Heart right ventricle (tissue), 16 donors: ENCODE results near the gene CEP97. TPM values are rescaled to one million over a fixed set of nuclear protein-coding genes. Genes with fewer than 3 reads are reported as not detected.
A peak's percentile ranks its signal among the peaks of the same experiment; 100 is the strongest.
"Not testable (repeated sequence)": the region's sequence is repeated elsewhere in the genome, so short reads cannot be mapped to it uniquely, and the experiment has no call there.

Experiments
- ATAC-seq, 8 donors: fragments of 200-7000 bp; cut with Tn5 transposase; one replicate each; pipeline ENCODE4 v1.9.1; 2020; ENCODE audit warnings: mild to moderate bottlenecking in 8 of 8, moderate library complexity in 8 of 8, moderate number of reproducible peaks in 1 of 8
- DNase-seq, 2 donors: peaks; one replicate each; pipeline ENCODE4 v3.0.0-alpha.2; 2020
- H3K27ac ChIP-seq, 10 donors: fragments of 200-600 bp; sonication (generic) in 2 of 10; one replicate each; pipeline versions ENCODE4 v1.5.0 to v1.8.0; 2020 to 2022; ENCODE audit warnings: mild to moderate bottlenecking in 3 of 10
- H3K27me3 ChIP-seq, 7 donors: fragments of 200-600 bp; one replicate each; pipeline ENCODE4 v1.8.0; 2021 to 2022; ENCODE audit warnings: mild to moderate bottlenecking in 2 of 7
- H3K36me3 ChIP-seq, 9 donors: fragments of 200-600 bp; sonication (generic) in 1 of 9; one replicate each; pipeline versions ENCODE4 v1.5.0 to v1.8.0; 2020 to 2022; ENCODE audit warnings: mild to moderate bottlenecking in 2 of 9
- H3K4me1 ChIP-seq, 9 donors: fragments of 200-600 bp; sonication (generic) in 1 of 9; one replicate each; pipeline versions ENCODE4 v1.5.0 to v1.8.0; 2020 to 2022; ENCODE audit warnings: mild to moderate bottlenecking in 4 of 9
- H3K4me3 ChIP-seq, 10 donors: fragments of 200-600 bp; sonication (generic) in 2 of 10; one replicate each; pipeline versions ENCODE4 v1.5.0 to v1.8.0; 2020 to 2022; ENCODE audit warnings: mild to moderate bottlenecking in 7 of 10, moderate library complexity in 2 of 10
- H3K9me3 ChIP-seq, 11 donors: fragments of 200-600 bp in 10 of 11; sonication (generic) in 2 of 11; one replicate each; pipeline versions ENCODE4 v1.5.0 to v1.8.0; 2013 to 2022; ENCODE audit warnings: mild to moderate bottlenecking in 2 of 11, control low read depth in 1 of 11, moderate library complexity in 1 of 11
- WGBS, 2 donors: extraction: QIAGEN DNeasy Blood & Tissue Kit; methylation state at CpG; one replicate each; pipeline ENCODE4 v1.1.7; 2013; ENCODE audit warnings: inconsistent platforms in 1 of 2; 5-methylcytosine and 5-hydroxymethylcytosine counted together
- intact Hi-C, 10 donors: fragments of 100-400 bp; cut with DNase I; formaldehyde crosslinking; loops; one replicate each; pipeline versions ENCODE4 v1.11.1 to v1.14.2; 2022
- polyA plus RNA-seq, 2 donors: library from polyadenylated mRNA; stranded (reverse); fragments of 200-250 nt; gene quantifications; one replicate each; pipeline ENCODE4 v1.2.3, GENCODE V29; 2013
- total RNA-seq, 10 donors: library from RNA; stranded (reverse); fragmentation: NEBNext Ultra II Directional in 3 of 10; extraction: Animal tissue kit (Norgen Biotek cat#: 25700) in 3 of 10; gene quantifications; one replicate each; pipeline versions ENCODE4 v1.2.1 to v1.2.4, GENCODE V29; 2021 to 2023
- TF ChIP-seq, protein P1 (sequence below), 9 donors: fragments of 200-600 bp; sonication (generic) in 2 of 9; IDR thresholded peaks; one replicate each; pipeline versions ENCODE4 v1.5.0 to v1.8.0; 2021 to 2022; ENCODE audit warnings: antibody characterized with exemption in 9 of 9, mild to moderate bottlenecking in 5 of 9, moderate library complexity in 1 of 9
- donor health status: Arrhythmogenic right ventricular cardiomyopathy.
- donor health status: ischemic (EF 13 %, LVEDD 7.1; RV severe dilation, severe dysfunction).
- donor health status: healthy with polysubstance abuse.
- donor health status: DM: no; HTN: yes; CAD: no.
- donor health status: DM: no; HTN: no; CAD: no.
- donor health status: ischemic (EF 25% LVEDD 6.9; RV normal size, moderate dysfunction).
- donor health status: ischemic (EF 25% LVEDD 5.7; RV mildly dilated, moderate dysfunction).
- donor health status: healthy.
- donor health status: DM: yes; HTN: yes; CAD: no.
- donor health status: Ischemic cardiomyopathy.
- donor health status: ischemic (EF 35%, LVEDD 5.7; RV mildly dilated, moderate dysfunction).
- donor health status: nonischemic (EF 11% LVEDD 7.7; RV severe dilation, severe dysfunction).
- donor health status: DM: yes; HTN: yes; CAD: no.
- donor health status: PGD.
- donor health status: ischemic (EF 29% LVEDD 5.4; RV normal size, mild dysfunction).
- donor health status: nonischemic (EF 23%, LVEDD 6.1; RV moderate dilation, normal function).

CEP97 gene
- total and polyA plus RNA-seq, 12 donors: 1.2 to 11.4 (median 7.8) TPM

- no peak overlapping the region for H3K4me3 ChIP-seq
- intact Hi-C loops: no loop called here
- no peaks in the 10 kb centered on the region for H3K9me3 ChIP-seq
- no peak overlapping the region for H3K27ac ChIP-seq
- TF ChIP-seq, protein P1, sequence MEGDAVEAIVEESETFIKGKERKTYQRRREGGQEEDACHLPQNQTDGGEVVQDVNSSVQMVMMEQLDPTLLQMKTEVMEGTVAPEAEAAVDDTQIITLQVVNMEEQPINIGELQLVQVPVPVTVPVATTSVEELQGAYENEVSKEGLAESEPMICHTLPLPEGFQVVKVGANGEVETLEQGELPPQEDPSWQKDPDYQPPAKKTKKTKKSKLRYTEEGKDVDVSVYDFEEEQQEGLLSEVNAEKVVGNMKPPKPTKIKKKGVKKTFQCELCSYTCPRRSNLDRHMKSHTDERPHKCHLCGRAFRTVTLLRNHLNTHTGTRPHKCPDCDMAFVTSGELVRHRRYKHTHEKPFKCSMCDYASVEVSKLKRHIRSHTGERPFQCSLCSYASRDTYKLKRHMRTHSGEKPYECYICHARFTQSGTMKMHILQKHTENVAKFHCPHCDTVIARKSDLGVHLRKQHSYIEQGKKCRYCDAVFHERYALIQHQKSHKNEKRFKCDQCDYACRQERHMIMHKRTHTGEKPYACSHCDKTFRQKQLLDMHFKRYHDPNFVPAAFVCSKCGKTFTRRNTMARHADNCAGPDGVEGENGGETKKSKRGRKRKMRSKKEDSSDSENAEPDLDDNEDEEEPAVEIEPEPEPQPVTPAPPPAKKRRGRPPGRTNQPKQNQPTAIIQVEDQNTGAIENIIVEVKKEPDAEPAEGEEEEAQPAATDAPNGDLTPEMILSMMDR (IDR thresholded peaks at IDR 0.05): no peak
- H3K4me1 ChIP-seq: peaks cover 0 to 34% (median 9%) of the 10 kb centered on the region in 9 donors
- no peaks in the 10 kb centered on the region for H3K27me3 ChIP-seq
- no peak for ATAC-seq
- no peaks in the 10 kb centered on the region for H3K36me3 ChIP-seq
- DNase-seq: no peak
Measured at GRCh38 chr3:101690972-101691371, 33.4 kb upstream of the CEP97 start.

- DNase-seq, intact Hi-C loops, H3K36me3 ChIP-seq, H3K27me3 ChIP-seq, ATAC-seq, H3K9me3 ChIP-seq, H3K27ac ChIP-seq, H3K4me3 ChIP-seq: not testable (repeated sequence)
- peaks cover 0 to 33% (median 10%) of the 10 kb centered on the region in 9 donors for H3K4me1 ChIP-seq
- 67 to 72% methylated on average over 12 to 14 of the region's 15 CpGs for WGBS, 2 donors
Measured at GRCh38 chr3:101691685-101692671, 32.4 kb upstream of the CEP97 start.

DNA sequence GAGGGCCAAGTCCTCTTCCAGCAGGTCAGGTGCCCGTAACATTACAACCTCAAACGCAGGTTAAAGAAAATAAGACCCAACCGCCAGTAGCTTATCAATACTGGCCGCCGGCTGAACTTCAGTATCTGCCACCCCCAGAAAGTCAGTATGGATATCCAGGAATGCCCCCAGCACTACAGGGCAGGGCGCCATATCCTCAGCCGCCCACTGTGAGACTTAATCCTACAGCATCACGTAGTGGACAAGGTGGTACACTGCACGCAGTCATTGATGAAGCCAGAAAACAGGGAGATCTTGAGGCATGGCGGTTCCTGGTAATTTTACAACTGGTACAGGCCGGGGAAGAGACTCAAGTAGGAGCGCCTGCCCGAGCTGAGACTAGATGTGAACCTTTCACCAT lies 30.9 kb upstream of the CEP97 start:
- TF ChIP-seq, protein P1 (IDR thresholded peaks at IDR 0.05): peak; percentile 13 to 56 (median 40)
- 58 to 60% methylated on average over 13 of the region's 13 CpGs for WGBS, 2 donors
- DNase-seq, H3K27me3 ChIP-seq, intact Hi-C loops, H3K36me3 ChIP-seq, H3K27ac ChIP-seq, H3K9me3 ChIP-seq, H3K4me3 ChIP-seq: not testable (repeated sequence)
- peaks cover 0 to 26% (median 4%) of the 10 kb centered on the region in 9 donors for H3K4me1 ChIP-seq
- ATAC-seq: peak in 4 of 8 donors; percentile 53 to 74 (median 56)

GRCh38 chr3:101694836-101695235 lies 29.6 kb upstream of the CEP97 start:
- ATAC-seq, H3K27ac ChIP-seq, DNase-seq, H3K4me3 ChIP-seq, H3K9me3 ChIP-seq, H3K27me3 ChIP-seq, H3K36me3 ChIP-seq, intact Hi-C loops: not testable (repeated sequence)
- peaks cover 0 to 17% (median 4%) of the 10 kb centered on the region in 9 donors for H3K4me1 ChIP-seq
- 86 to 95% methylated on average over 4 of the region's 4 CpGs for WGBS, 2 donors

DNA sequence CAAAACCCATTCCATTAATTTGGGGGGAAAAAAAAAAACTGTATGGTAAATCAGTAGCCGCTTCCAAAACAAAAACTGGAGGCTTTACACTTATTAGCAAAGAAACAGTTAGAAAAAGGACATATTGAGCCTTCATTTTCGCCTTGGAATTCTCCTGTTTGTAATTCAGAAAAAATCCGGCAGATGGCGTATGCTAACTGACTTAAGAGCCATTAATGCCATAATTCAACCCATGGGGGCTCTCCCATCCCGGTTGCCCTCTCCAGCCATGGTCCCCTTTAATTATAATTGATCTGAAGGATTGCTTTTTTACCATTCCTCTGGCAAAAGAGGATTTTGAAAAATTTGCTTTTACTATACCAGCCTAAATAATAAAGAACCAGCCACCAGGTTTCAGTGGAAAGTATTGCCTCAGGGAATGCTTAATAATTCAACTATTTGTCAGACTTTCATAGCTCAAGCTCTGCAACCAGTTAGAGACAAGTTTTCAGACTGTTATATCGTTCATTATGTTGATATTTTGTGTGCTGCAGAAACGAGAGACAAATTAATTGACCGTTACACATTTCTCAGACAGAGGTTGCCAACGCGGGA lies 28.5 kb upstream of the CEP97 start:
- intact Hi-C loops: no loop called here
- ATAC-seq (no peak), DNase-seq (peak in 1 of 2 donors; percentile 38)
- WGBS, 2 donors: 38 to 39% methylated on average over 10 of the region's 10 CpGs
- no peak overlapping the region for H3K27ac ChIP-seq
- TF ChIP-seq, protein P1 (IDR thresholded peaks at IDR 0.05): peak; percentile 59 to 82 (median 78)
- no peaks in the 10 kb centered on the region for H3K27me3 ChIP-seq
- H3K9me3 ChIP-seq: no peaks in the 10 kb centered on the region
- H3K36me3 ChIP-seq: no peaks in the 10 kb centered on the region
- no peak overlapping the region for H3K4me3 ChIP-seq
- peaks cover 0 to 12% (median 4%) of the 10 kb centered on the region in 9 donors for H3K4me1 ChIP-seq
